Measurements from ENCODE around the gene PPP1R12C. TPM values are rescaled to one million over a fixed set of nuclear protein-coding genes. Genes with fewer than 3 reads are reported as not detected.

Gene PPP1R12C
- total RNA-seq, 6 experiments from 2014 or later = 82.7 to 96.0 (median 91.9) TPM

GRCh38 chr19:55132453-55133129, 15.2 kb upstream of the PPP1R12C start:
- no peak for DNase-seq
- Mint-ChIP-seq H3K36me3 (ENCODE audit: low read depth) (no peaks in the 10 kb centered on the region), H3K27ac (no peak overlapping the region), H3K4me1 (ENCODE audit: low read depth) (peaks cover 7% of the 10 kb centered on the region; the same call in 1 of the 2 replicates), H3K4me3 (no peak overlapping the region), H3K27me3 (ENCODE audit: insufficient read depth) (peaks cover 26% of the 10 kb centered on the region), H3K9me3 (no peaks in the 10 kb centered on the region)
- no peak; the same call in 1 of the 2 replicates for TF ChIP-seq CTCF (IDR thresholded peaks at IDR 0.05)

- Mint-ChIP-seq H3K36me3 (ENCODE audit: low read depth) (no peaks in the 10 kb centered on the region), H3K9me3 (no peaks in the 10 kb centered on the region), H3K27ac (peak overlapping the region; percentile 19; the same call in 1 of the 2 replicates), H3K27me3 (ENCODE audit: insufficient read depth) (peaks cover 33% of the 10 kb centered on the region), H3K4me3 (peak overlapping the region; percentile 12; the same call in 1 of the 2 replicates), H3K4me1 (ENCODE audit: low read depth) (peaks cover 7% of the 10 kb centered on the region; the same call in 1 of the 2 replicates)
- no peak for TF ChIP-seq CTCF (IDR thresholded peaks at IDR 0.05)
- peak; percentile 48 for DNase-seq
These were observed 14.0 kb upstream of the PPP1R12C start for GRCh38 chr19:55131421-55131820.

- H3K27me3 Mint-ChIP-seq (ENCODE audit: insufficient read depth) = peaks cover 26% of the 10 kb centered on the region
- no peaks in the 10 kb centered on the region for H3K9me3 Mint-ChIP-seq
- H3K36me3 Mint-ChIP-seq (ENCODE audit: low read depth) = peaks cover 10% of the 10 kb centered on the region
- H3K4me3 Mint-ChIP-seq = no peak overlapping the region; the same call in 1 of the 2 replicates
- H3K27ac Mint-ChIP-seq = no peak overlapping the region
- no peak for TF ChIP-seq CTCF (IDR thresholded peaks at IDR 0.05)
- no peak for DNase-seq
- peaks cover 26% of the 10 kb centered on the region for H3K4me1 Mint-ChIP-seq (ENCODE audit: low read depth)
These were observed 1.6 kb upstream of the PPP1R12C start for GRCh38 chr19:55119053-55119452.

- H3K36me3 Mint-ChIP-seq (ENCODE audit: low read depth) = peaks cover 10% of the 10 kb centered on the region
- H3K4me3 Mint-ChIP-seq = peak overlapping the region; percentile 95
- no peaks in the 10 kb centered on the region for H3K9me3 Mint-ChIP-seq
- peaks cover 31% of the 10 kb centered on the region for H3K4me1 Mint-ChIP-seq (ENCODE audit: low read depth)
- peaks cover 20% of the 10 kb centered on the region for H3K27me3 Mint-ChIP-seq (ENCODE audit: insufficient read depth)
- peak overlapping the region; percentile 97; the same call in 1 of the 2 replicates for H3K27ac Mint-ChIP-seq
- DNase-seq = no peak
- TF ChIP-seq CTCF (IDR thresholded peaks at IDR 0.05) = no peak
These were observed 1.1 kb upstream of the PPP1R12C start for GRCh38 chr19:55118401-55118991.

- peaks cover 10% of the 10 kb centered on the region for H3K36me3 Mint-ChIP-seq (ENCODE audit: low read depth)
- TF ChIP-seq CTCF (IDR thresholded peaks at IDR 0.05) = peak; percentile 20; the same call in 1 of the 2 replicates
- H3K9me3 Mint-ChIP-seq = no peaks in the 10 kb centered on the region
- peak overlapping the region; percentile 97 for H3K27ac Mint-ChIP-seq
- H3K27me3 Mint-ChIP-seq (ENCODE audit: insufficient read depth) = peaks cover 16% of the 10 kb centered on the region
- peak; percentile 99 for DNase-seq
- H3K4me1 Mint-ChIP-seq (ENCODE audit: low read depth) = peaks cover 34% of the 10 kb centered on the region
- peak overlapping the region; percentile 95 for H3K4me3 Mint-ChIP-seq
These were observed 390 bp upstream of the PPP1R12C start for GRCh38 chr19:55117663-55118391.
